Loucy (cell line): ENCODE measurements around the gene PODN.

ENCODE experiments used
- H2AFZ ChIP-seq: fragments of 200-600 bp; sonication (generic); 2 replicates; pipeline ENCODE4 v1.6.0; 2016; ENCODE audit warnings: antibody characterized with exemption, mild to moderate bottlenecking, low read length, moderate library complexity
- H3F3A ChIP-seq: fragments of 200-600 bp; 2 replicates; pipeline ENCODE4 v1.6.0; 2016; ENCODE audit warnings: antibody characterized with exemption, low read depth, mild to moderate bottlenecking
- H3K27me3 ChIP-seq: fragments of 200-600 bp; sonication (generic); 2 replicates; pipeline ENCODE4 v1.6.1; 2014; ENCODE audit warnings: low read length, mild to moderate bottlenecking; ENCODE audit not compliant: insufficient read depth, poor library complexity, severe bottlenecking
- H3K36me3 ChIP-seq: fragments of 200-600 bp; sonication (generic); 2 replicates; pipeline ENCODE4 v1.6.1; 2016; ENCODE audit warnings: low read length; ENCODE audit not compliant: insufficient read depth
- H3K4me1 ChIP-seq: fragments of 200-600 bp; sonication (generic); 2 replicates; pipeline ENCODE4 v1.5.1; 2014; ENCODE audit warnings: low read length, mild to moderate bottlenecking; ENCODE audit not compliant: insufficient read depth, poor library complexity, severe bottlenecking
- H3K4me2 ChIP-seq: fragments of 200-600 bp; sonication (generic); 2 replicates; pipeline ENCODE4 v1.6.0; 2014; ENCODE audit warnings: antibody characterized with exemption, low read length, low read depth, mild to moderate bottlenecking; ENCODE audit not compliant: poor library complexity, severe bottlenecking
- H3K4me3 ChIP-seq: fragments of 200-600 bp; sonication (generic); 2 replicates; pipeline ENCODE4 v1.5.1; 2014; ENCODE audit warnings: low read length, mild to moderate bottlenecking, mixed read lengths; ENCODE audit not compliant: poor library complexity, severe bottlenecking
- H3K79me2 ChIP-seq: fragments of 200-600 bp; sonication (generic); 2 replicates; pipeline ENCODE4 v1.6.1; 2014; ENCODE audit warnings: low read length; ENCODE audit not compliant: insufficient read depth
- H3K9ac ChIP-seq: fragments of 200-600 bp; sonication (generic); 2 replicates; pipeline ENCODE4 v1.6.0; 2014; ENCODE audit warnings: mild to moderate bottlenecking, low read depth, low read length, moderate library complexity; ENCODE audit not compliant: poor library complexity, severe bottlenecking
- H3K9me2 ChIP-seq: fragments of 200-600 bp; sonication (generic); replicated peaks from 2 replicates; pipeline ENCODE4 v1.6.1; 2016; ENCODE audit warnings: low read depth, low read length, mixed read lengths
- H3K9me3 ChIP-seq: fragments of 200-600 bp; sonication (generic); 2 replicates; pipeline ENCODE4 v1.6.1; 2014; ENCODE audit warnings: mild to moderate bottlenecking, antibody characterized with exemption, low read length, low read depth; ENCODE audit not compliant: insufficient read depth
- H4K20me1 ChIP-seq: fragments of 200-600 bp; sonication (generic); 2 replicates; pipeline ENCODE4 v1.6.0; 2014; ENCODE audit warnings: antibody characterized with exemption, low read length, mild to moderate bottlenecking; ENCODE audit not compliant: insufficient read depth, poor library complexity, severe bottlenecking
- CTCF ChIP-seq: fragments of 200-600 bp; sonication (generic); conservative IDR thresholded peaks from 2 replicates; pipeline ENCODE4 v1.5.1; 2014; ENCODE audit warnings: mild to moderate bottlenecking, antibody characterized with exemption, low read length
- EZH2phosphoT487 ChIP-seq: fragments of 200-600 bp; IDR thresholded peaks from 2 replicates; pipeline ENCODE4 v1.6.1; 2018; ENCODE audit warnings: antibody characterized with exemption, mild to moderate bottlenecking, moderate library complexity, borderline replicate concordance

PODN gene

GRCh38 chr1:53122961-53123413, 61.0 kb downstream of the PODN start:
- H2AFZ ChIP-seq, result no peak overlapping the region
- no peaks in the 10 kb centered on the region for H3F3A ChIP-seq
- H3K4me2 ChIP-seq, result no peak overlapping the region
- H3K79me2 ChIP-seq, result no peaks in the 10 kb centered on the region
- H3K36me3 ChIP-seq, result no peaks in the 10 kb centered on the region
- H3K9ac ChIP-seq, result no peak overlapping the region
- H3K9me2 ChIP-seq, result no peaks in the 10 kb centered on the region
- no peaks in the 10 kb centered on the region for H4K20me1 ChIP-seq
- H3K4me3 ChIP-seq, result no peak overlapping the region
- no peaks in the 10 kb centered on the region for H3K27me3 ChIP-seq
- TF ChIP-seq CTCF, result no peak
- no peak for TF ChIP-seq EZH2phosphoT487
- H3K4me1 ChIP-seq, result no peaks in the 10 kb centered on the region
- no peaks in the 10 kb centered on the region for H3K9me3 ChIP-seq

GRCh38 chr1:53123453-53124140, 61.6 kb downstream of the PODN start:
- Histone ChIP-seq H3K27me3 (no peaks in the 10 kb centered on the region), H3K9ac (no peak overlapping the region), H3K4me2 (no peak overlapping the region), H3K9me3 (no peaks in the 10 kb centered on the region), H3F3A (no peaks in the 10 kb centered on the region), H3K36me3 (no peaks in the 10 kb centered on the region), H2AFZ (no peak overlapping the region), H3K4me3 (no peak overlapping the region), H3K79me2 (no peaks in the 10 kb centered on the region), H3K9me2 (no peaks in the 10 kb centered on the region), H4K20me1 (no peaks in the 10 kb centered on the region), H3K4me1 (no peaks in the 10 kb centered on the region)
- TF ChIP-seq EZH2phosphoT487, result no peak
- TF ChIP-seq CTCF, result no peak

GRCh38 chr1:53125122-53125521, 63.1 kb downstream of the PODN start:
- H3K4me2 ChIP-seq, result no peak overlapping the region
- no peaks in the 10 kb centered on the region for H3K36me3 ChIP-seq
- H3K4me1 ChIP-seq, result no peaks in the 10 kb centered on the region
- H3K4me3 ChIP-seq, result no peak overlapping the region
- no peak overlapping the region for H3K9ac ChIP-seq
- TF ChIP-seq CTCF (no peak), EZH2phosphoT487 (no peak)
- no peaks in the 10 kb centered on the region for H3K9me3 ChIP-seq
- H2AFZ ChIP-seq, result no peak overlapping the region
- H3K27me3 ChIP-seq, result no peaks in the 10 kb centered on the region
- no peaks in the 10 kb centered on the region for H4K20me1 ChIP-seq
- no peaks in the 10 kb centered on the region for H3F3A ChIP-seq
- no peaks in the 10 kb centered on the region for H3K9me2 ChIP-seq
- no peaks in the 10 kb centered on the region for H3K79me2 ChIP-seq
